ENCODE results near the gene KIAA0753. TPM values are rescaled to one million over a fixed set of nuclear protein-coding genes. Genes with fewer than 3 reads are reported as not detected.

Gene KIAA0753
- total and polyA plus RNA-seq, 10 of the 15 experiments (the other 5 are each of a cell fraction or from before 2014, with no cell fraction given): 2.2 to 15.2 (median 7.7) TPM

GRCh38 chr17:6660805-6661463 is 20.4 kb upstream of the KIAA0753 start (continued):
- TF ChIP-seq REST (IDR thresholded peaks at IDR 0.05; ENCODE audit: low read depth, low read length) (no peak), SRF (IDR thresholded peaks at IDR 0.05; ENCODE audit: low read depth in 2 of 2, low read length in 2 of 2) (no peak), TCF12 (IDR thresholded peaks at IDR 0.05; ENCODE audit: low read depth, low read length) (peak; percentile 74), RUNX3 (IDR thresholded peaks at IDR 0.05; ENCODE audit: low read length) (peak; percentile 83), IRF4 (IDR thresholded peaks at IDR 0.05; ENCODE audit: low read depth, low read length) (no peak; the same call in 1 of the 2 replicates), EP300 (IDR thresholded peaks at IDR 0.05; ENCODE audit: borderline replicate concordance in 1 of 2, control insufficient read depth in 1 of 2, low read depth in 2 of 2, low read length in 2 of 2) (no peak), CHD4 (IDR thresholded peaks at IDR 0.05) (no peak), ZBED1 (IDR thresholded peaks at IDR 0.05; ENCODE audit: borderline replicate concordance) (peak; percentile 18; the same call in 1 of the 2 replicates), SUPT20H (IDR thresholded peaks at IDR 0.05; ENCODE audit: borderline replicate concordance, control insufficient read depth, low read depth, low read length) (no peak), TCF7 (IDR thresholded peaks at IDR 0.05; ENCODE audit: borderline replicate concordance) (no peak), NRF1 (conservative IDR thresholded peaks at IDR 0.05; ENCODE audit: low read depth, low read length) (no peak), ZNF217 (IDR thresholded peaks at IDR 0.05) (no peak)
- TF ChIP-seq, protein P1, sequence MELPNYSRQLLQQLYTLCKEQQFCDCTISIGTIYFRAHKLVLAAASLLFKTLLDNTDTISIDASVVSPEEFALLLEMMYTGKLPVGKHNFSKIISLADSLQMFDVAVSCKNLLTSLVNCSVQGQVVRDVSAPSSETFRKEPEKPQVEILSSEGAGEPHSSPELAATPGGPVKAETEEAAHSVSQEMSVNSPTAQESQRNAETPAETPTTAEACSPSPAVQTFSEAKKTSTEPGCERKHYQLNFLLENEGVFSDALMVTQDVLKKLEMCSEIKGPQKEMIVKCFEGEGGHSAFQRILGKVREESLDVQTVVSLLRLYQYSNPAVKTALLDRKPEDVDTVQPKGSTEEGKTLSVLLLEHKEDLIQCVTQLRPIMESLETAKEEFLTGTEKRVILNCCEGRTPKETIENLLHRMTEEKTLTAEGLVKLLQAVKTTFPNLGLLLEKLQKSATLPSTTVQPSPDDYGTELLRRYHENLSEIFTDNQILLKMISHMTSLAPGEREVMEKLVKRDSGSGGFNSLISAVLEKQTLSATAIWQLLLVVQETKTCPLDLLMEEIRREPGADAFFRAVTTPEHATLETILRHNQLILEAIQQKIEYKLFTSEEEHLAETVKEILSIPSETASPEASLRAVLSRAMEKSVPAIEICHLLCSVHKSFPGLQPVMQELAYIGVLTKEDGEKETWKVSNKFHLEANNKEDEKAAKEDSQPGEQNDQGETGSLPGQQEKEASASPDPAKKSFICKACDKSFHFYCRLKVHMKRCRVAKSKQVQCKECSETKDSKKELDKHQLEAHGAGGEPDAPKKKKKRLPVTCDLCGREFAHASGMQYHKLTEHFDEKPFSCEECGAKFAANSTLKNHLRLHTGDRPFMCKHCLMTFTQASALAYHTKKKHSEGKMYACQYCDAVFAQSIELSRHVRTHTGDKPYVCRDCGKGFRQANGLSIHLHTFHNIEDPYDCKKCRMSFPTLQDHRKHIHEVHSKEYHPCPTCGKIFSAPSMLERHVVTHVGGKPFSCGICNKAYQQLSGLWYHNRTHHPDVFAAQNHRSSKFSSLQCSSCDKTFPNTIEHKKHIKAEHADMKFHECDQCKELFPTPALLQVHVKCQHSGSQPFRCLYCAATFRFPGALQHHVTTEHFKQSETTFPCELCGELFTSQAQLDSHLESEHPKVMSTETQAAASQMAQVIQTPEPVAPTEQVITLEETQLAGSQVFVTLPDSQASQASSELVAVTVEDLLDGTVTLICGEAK (IDR thresholded peaks at IDR 0.05; ENCODE audit: borderline replicate concordance): no peak
- TF ChIP-seq, protein P2, sequence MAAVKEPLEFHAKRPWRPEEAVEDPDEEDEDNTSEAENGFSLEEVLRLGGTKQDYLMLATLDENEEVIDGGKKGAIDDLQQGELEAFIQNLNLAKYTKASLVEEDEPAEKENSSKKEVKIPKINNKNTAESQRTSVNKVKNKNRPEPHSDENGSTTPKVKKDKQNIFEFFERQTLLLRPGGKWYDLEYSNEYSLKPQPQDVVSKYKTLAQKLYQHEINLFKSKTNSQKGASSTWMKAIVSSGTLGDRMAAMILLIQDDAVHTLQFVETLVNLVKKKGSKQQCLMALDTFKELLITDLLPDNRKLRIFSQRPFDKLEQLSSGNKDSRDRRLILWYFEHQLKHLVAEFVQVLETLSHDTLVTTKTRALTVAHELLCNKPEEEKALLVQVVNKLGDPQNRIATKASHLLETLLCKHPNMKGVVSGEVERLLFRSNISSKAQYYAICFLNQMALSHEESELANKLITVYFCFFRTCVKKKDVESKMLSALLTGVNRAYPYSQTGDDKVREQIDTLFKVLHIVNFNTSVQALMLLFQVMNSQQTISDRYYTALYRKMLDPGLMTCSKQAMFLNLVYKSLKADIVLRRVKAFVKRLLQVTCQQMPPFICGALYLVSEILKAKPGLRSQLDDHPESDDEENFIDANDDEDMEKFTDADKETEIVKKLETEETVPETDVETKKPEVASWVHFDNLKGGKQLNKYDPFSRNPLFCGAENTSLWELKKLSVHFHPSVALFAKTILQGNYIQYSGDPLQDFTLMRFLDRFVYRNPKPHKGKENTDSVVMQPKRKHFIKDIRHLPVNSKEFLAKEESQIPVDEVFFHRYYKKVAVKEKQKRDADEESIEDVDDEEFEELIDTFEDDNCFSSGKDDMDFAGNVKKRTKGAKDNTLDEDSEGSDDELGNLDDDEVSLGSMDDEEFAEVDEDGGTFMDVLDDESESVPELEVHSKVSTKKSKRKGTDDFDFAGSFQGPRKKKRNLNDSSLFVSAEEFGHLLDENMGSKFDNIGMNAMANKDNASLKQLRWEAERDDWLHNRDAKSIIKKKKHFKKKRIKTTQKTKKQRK (IDR thresholded peaks at IDR 0.05; ENCODE audit: low read depth, low read length): no peak
- TF ChIP-seq, protein P3, sequence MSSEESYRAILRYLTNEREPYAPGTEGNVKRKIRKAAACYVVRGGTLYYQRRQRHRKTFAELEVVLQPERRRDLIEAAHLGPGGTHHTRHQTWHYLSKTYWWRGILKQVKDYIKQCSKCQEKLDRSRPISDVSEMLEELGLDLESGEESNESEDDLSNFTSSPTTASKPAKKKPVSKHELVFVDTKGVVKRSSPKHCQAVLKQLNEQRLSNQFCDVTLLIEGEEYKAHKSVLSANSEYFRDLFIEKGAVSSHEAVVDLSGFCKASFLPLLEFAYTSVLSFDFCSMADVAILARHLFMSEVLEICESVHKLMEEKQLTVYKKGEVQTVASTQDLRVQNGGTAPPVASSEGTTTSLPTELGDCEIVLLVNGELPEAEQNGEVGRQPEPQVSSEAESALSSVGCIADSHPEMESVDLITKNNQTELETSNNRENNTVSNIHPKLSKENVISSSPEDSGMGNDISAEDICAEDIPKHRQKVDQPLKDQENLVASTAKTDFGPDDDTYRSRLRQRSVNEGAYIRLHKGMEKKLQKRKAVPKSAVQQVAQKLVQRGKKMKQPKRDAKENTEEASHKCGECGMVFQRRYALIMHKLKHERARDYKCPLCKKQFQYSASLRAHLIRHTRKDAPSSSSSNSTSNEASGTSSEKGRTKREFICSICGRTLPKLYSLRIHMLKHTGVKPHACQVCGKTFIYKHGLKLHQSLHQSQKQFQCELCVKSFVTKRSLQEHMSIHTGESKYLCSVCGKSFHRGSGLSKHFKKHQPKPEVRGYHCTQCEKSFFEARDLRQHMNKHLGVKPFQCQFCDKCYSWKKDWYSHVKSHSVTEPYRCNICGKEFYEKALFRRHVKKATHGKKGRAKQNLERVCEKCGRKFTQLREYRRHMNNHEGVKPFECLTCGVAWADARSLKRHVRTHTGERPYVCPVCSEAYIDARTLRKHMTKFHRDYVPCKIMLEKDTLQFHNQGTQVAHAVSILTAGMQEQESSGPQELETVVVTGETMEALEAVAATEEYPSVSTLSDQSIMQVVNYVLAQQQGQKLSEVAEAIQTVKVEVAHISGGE (CRISPR knock-in tag; IDR thresholded peaks at IDR 0.05): no peak
